ENCODE results near the gene ACTG1.

The ACTG1 gene

GRCh38 chr17:81545160-81545949 is 32.8 kb upstream of the ACTG1 start:
- DNase-seq (ENCODE audit: insufficient read length, low spot score) (no peak), FAIRE-seq (no peak)
- no peak for TF ChIP-seq SPI1 (IDR thresholded peaks at IDR 0.05; ENCODE audit: low read depth, low read length)
- no peak for TF ChIP-seq PAX5 (IDR thresholded peaks at IDR 0.05; ENCODE audit: insufficient read depth, low read length, severe bottlenecking)
- TF ChIP-seq POLR2AphosphoS5 (IDR thresholded peaks at IDR 0.05; ENCODE audit: low read depth, low read length): no peak
- no peak for TF ChIP-seq POU2F2 (IDR thresholded peaks at IDR 0.05; ENCODE audit: low read depth, low read length)
- no peak for TF ChIP-seq POLR2A (IDR thresholded peaks at IDR 0.05; ENCODE audit: low read depth, low read length)
- TF ChIP-seq TAF1 (IDR thresholded peaks at IDR 0.05; ENCODE audit: low read depth, low read length): no peak

- FAIRE-seq: no peak
- no peak for DNase-seq (ENCODE audit: insufficient read length, low spot score)
- TF ChIP-seq POU2F2 (IDR thresholded peaks at IDR 0.05; ENCODE audit: low read depth, low read length): no peak
- TF ChIP-seq PAX5 (IDR thresholded peaks at IDR 0.05; ENCODE audit: insufficient read depth, low read length, severe bottlenecking): no peak
- TF ChIP-seq TAF1 (IDR thresholded peaks at IDR 0.05; ENCODE audit: low read depth, low read length): no peak
- no peak for TF ChIP-seq POLR2A (IDR thresholded peaks at IDR 0.05; ENCODE audit: low read depth, low read length)
- TF ChIP-seq POLR2AphosphoS5 (IDR thresholded peaks at IDR 0.05; ENCODE audit: low read depth, low read length): no peak
- no peak for TF ChIP-seq SPI1 (IDR thresholded peaks at IDR 0.05; ENCODE audit: low read depth, low read length)
Measured at GRCh38 chr17:81544281-81544974, 31.8 kb upstream of the ACTG1 start.

- no peak for TF ChIP-seq POU2F2 (IDR thresholded peaks at IDR 0.05; ENCODE audit: low read depth, low read length)
- no peak for TF ChIP-seq PAX5 (IDR thresholded peaks at IDR 0.05; ENCODE audit: insufficient read depth, low read length, severe bottlenecking)
- TF ChIP-seq POLR2AphosphoS5 (IDR thresholded peaks at IDR 0.05; ENCODE audit: low read depth, low read length): no peak
- no peak for TF ChIP-seq SPI1 (IDR thresholded peaks at IDR 0.05; ENCODE audit: low read depth, low read length)
- TF ChIP-seq TAF1 (IDR thresholded peaks at IDR 0.05; ENCODE audit: low read depth, low read length): no peak
- TF ChIP-seq POLR2A (IDR thresholded peaks at IDR 0.05; ENCODE audit: low read depth, low read length): no peak
- DNase-seq (ENCODE audit: insufficient read length, low spot score): no peak
- FAIRE-seq: no peak
Measured at GRCh38 chr17:81543756-81544155, 31.2 kb upstream of the ACTG1 start.

GRCh38 chr17:81543339-81543675 is 30.7 kb upstream of the ACTG1 start:
- DNase-seq (ENCODE audit: insufficient read length, low spot score): no peak
- no peak for TF ChIP-seq POU2F2 (IDR thresholded peaks at IDR 0.05; ENCODE audit: low read depth, low read length)
- no peak for TF ChIP-seq POLR2A (IDR thresholded peaks at IDR 0.05; ENCODE audit: low read depth, low read length)
- no peak for TF ChIP-seq SPI1 (IDR thresholded peaks at IDR 0.05; ENCODE audit: low read depth, low read length)
- TF ChIP-seq POLR2AphosphoS5 (IDR thresholded peaks at IDR 0.05; ENCODE audit: low read depth, low read length): no peak
- no peak for TF ChIP-seq TAF1 (IDR thresholded peaks at IDR 0.05; ENCODE audit: low read depth, low read length)
- no peak for TF ChIP-seq PAX5 (IDR thresholded peaks at IDR 0.05; ENCODE audit: insufficient read depth, low read length, severe bottlenecking)
- no peak for FAIRE-seq

- FAIRE-seq: no peak
- no peak for DNase-seq (ENCODE audit: insufficient read length, low spot score)
- TF ChIP-seq POLR2A (IDR thresholded peaks at IDR 0.05; ENCODE audit: low read depth, low read length): no peak
- no peak for TF ChIP-seq TAF1 (IDR thresholded peaks at IDR 0.05; ENCODE audit: low read depth, low read length)
- no peak for TF ChIP-seq SPI1 (IDR thresholded peaks at IDR 0.05; ENCODE audit: low read depth, low read length)
- no peak for TF ChIP-seq POU2F2 (IDR thresholded peaks at IDR 0.05; ENCODE audit: low read depth, low read length)
- TF ChIP-seq PAX5 (IDR thresholded peaks at IDR 0.05; ENCODE audit: insufficient read depth, low read length, severe bottlenecking): no peak
- TF ChIP-seq POLR2AphosphoS5 (IDR thresholded peaks at IDR 0.05; ENCODE audit: low read depth, low read length): no peak
Measured at GRCh38 chr17:81542431-81543338, 30.1 kb upstream of the ACTG1 start.

- DNase-seq (ENCODE audit: insufficient read length, low spot score): no peak
- no peak for FAIRE-seq
- no peak for TF ChIP-seq TAF1 (IDR thresholded peaks at IDR 0.05; ENCODE audit: low read depth, low read length)
- no peak for TF ChIP-seq POU2F2 (IDR thresholded peaks at IDR 0.05; ENCODE audit: low read depth, low read length)
- no peak for TF ChIP-seq PAX5 (IDR thresholded peaks at IDR 0.05; ENCODE audit: insufficient read depth, low read length, severe bottlenecking)
Measured at GRCh38 chr17:81541123-81541522, 28.5 kb upstream of the ACTG1 start.

- no peak for DNase-seq (ENCODE audit: insufficient read length, low spot score)
- FAIRE-seq: no peak
- no peak for TF ChIP-seq POLR2AphosphoS5 (IDR thresholded peaks at IDR 0.05; ENCODE audit: low read depth, low read length)
- TF ChIP-seq POU2F2 (IDR thresholded peaks at IDR 0.05; ENCODE audit: low read depth, low read length): no peak
- no peak for TF ChIP-seq TAF1 (IDR thresholded peaks at IDR 0.05; ENCODE audit: low read depth, low read length)
Measured at GRCh38 chr17:81540676-81541027, 28.1 kb upstream of the ACTG1 start.

- no peak for FAIRE-seq
- no peak for DNase-seq (ENCODE audit: insufficient read length, low spot score)
- TF ChIP-seq POLR2AphosphoS5 (IDR thresholded peaks at IDR 0.05; ENCODE audit: low read depth, low read length): no peak
- no peak for TF ChIP-seq POLR2A (IDR thresholded peaks at IDR 0.05; ENCODE audit: low read depth, low read length)
- no peak for TF ChIP-seq TAF1 (IDR thresholded peaks at IDR 0.05; ENCODE audit: low read depth, low read length)
- no peak for TF ChIP-seq SPI1 (IDR thresholded peaks at IDR 0.05; ENCODE audit: low read depth, low read length)
- TF ChIP-seq POU2F2 (IDR thresholded peaks at IDR 0.05; ENCODE audit: low read depth, low read length): no peak
- TF ChIP-seq PAX5 (IDR thresholded peaks at IDR 0.05; ENCODE audit: insufficient read depth, low read length, severe bottlenecking): no peak
Measured at GRCh38 chr17:81539961-81540675, 27.5 kb upstream of the ACTG1 start.

- FAIRE-seq (no peak), DNase-seq (ENCODE audit: insufficient read length, low spot score) (no peak)
- no peak for TF ChIP-seq POU2F2 (IDR thresholded peaks at IDR 0.05; ENCODE audit: low read depth, low read length)
Measured at GRCh38 chr17:81539571-81539900, 26.9 kb upstream of the ACTG1 start.
